ENCODE results near the gene CSRP1. TPM values are rescaled to one million over a fixed set of nuclear protein-coding genes. Genes with fewer than 3 reads are reported as not detected.
A peak's percentile ranks its signal among the peaks of the same experiment; 100 is the strongest.

CSRP1 gene
- total and polyA plus RNA-seq, 3 experiments from 2014 or later, result 65.0 to 67.6 (median 66.9) TPM

- Mint-ChIP-seq H3K36me3 (peaks cover 0 to 6% (median 0%) of the 10 kb centered on the region in 3 donors), H3K9me3 (no peaks in the 10 kb centered on the region), H3K4me1 (peaks cover 35 to 50% (median 46%) of the 10 kb centered on the region in 3 donors), H3K27me3 (no peaks in the 10 kb centered on the region), H3K27ac (peak overlapping the region; percentile 74 to 93 (median 90)), H3K4me3 (peak overlapping the region; percentile 83 to 94 (median 87))
- H3K27ac ChIP-seq (ENCODE audit: low read depth, low read length), result peak overlapping the region; percentile 78
- ChIA-PET POLR2A (interaction anchor here (2.4 kb wide), 1 partner anchor 24 kb away, joined by 14 read pairs; no protein-coding TSS in a partner anchor), CTCF (interaction anchor here (1.2 to 19.3 kb wide), 5 partner anchors 10 to 322 kb away, joined by 3 to 406 read pairs (median 3); no protein-coding TSS in a partner anchor)
- DNase-seq, result no peak
- peak overlapping the region; percentile 76 for H3K4me3 ChIP-seq (ENCODE audit: low read length)
- H3K9me3 ChIP-seq (ENCODE audit: low read length), result no peaks in the 10 kb centered on the region
- no peaks in the 10 kb centered on the region for H3K27me3 ChIP-seq (ENCODE audit: insufficient read depth, low read length, poor library complexity, severe bottlenecking)
- no peaks in the 10 kb centered on the region for H3K36me3 ChIP-seq (ENCODE audit: insufficient read depth, low read length)
- H3K4me1 ChIP-seq (ENCODE audit: insufficient read depth, low read length), result peaks cover 25% of the 10 kb centered on the region
Measured at GRCh38 chr1:201506092-201506491, 831 bp downstream of the CSRP1 start.

DNA sequence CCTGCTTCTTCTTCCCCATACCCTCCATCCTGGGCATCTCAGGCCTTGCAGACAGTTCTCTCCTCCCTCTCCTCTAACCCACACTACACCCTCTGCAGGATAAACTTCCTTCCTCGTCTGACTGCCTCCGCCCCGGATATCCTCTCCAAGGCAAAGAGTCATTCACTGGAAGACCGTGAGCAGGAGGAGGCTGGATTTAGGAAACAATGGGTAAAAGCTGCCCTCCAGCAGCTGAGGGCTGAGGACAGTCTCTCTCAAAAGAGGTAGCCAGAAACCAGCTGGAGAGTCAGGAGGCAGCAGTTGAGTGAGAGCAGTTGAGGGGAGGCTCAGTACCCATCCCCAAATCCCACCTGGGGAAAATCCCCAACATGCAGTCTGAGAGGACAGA lies 1.4 kb downstream of the CSRP1 start:
- no peaks in the 10 kb centered on the region for H3K9me3 Mint-ChIP-seq
- H3K36me3 ChIP-seq (ENCODE audit: insufficient read depth, low read length), result no peaks in the 10 kb centered on the region
- CTCF ChIA-PET, result interaction anchor here (1.8 to 19.3 kb wide), 2 partner anchors 9 to 23 kb away, joined by 7 to 406 read pairs; no protein-coding TSS in a partner anchor
- POLR2A ChIA-PET, result interaction anchor here (2.4 kb wide), 1 partner anchor 24 kb away, joined by 14 read pairs; no protein-coding TSS in a partner anchor
- peaks cover 25% of the 10 kb centered on the region for H3K4me1 ChIP-seq (ENCODE audit: insufficient read depth, low read length)
- DNase-seq, result no peak
- H3K27ac ChIP-seq (ENCODE audit: low read depth, low read length), result no peak overlapping the region
- H3K27ac Mint-ChIP-seq, result peak overlapping the region in 6 of 8 donors; percentile 84 to 93 (median 90)
- no peaks in the 10 kb centered on the region for H3K27me3 Mint-ChIP-seq
- peaks cover 35 to 50% (median 46%) of the 10 kb centered on the region in 3 donors for H3K4me1 Mint-ChIP-seq
- no peak overlapping the region for H3K4me3 ChIP-seq (ENCODE audit: low read length)
- no peaks in the 10 kb centered on the region for H3K9me3 ChIP-seq (ENCODE audit: low read length)
- H3K36me3 Mint-ChIP-seq, result peaks cover 0 to 6% (median 0%) of the 10 kb centered on the region in 3 donors
- peak overlapping the region; percentile 68 to 91 (median 86) for H3K4me3 Mint-ChIP-seq
- H3K27me3 ChIP-seq (ENCODE audit: insufficient read depth, low read length, poor library complexity, severe bottlenecking), result no peaks in the 10 kb centered on the region

GRCh38 chr1:201504799-201505502 lies 2.0 kb downstream of the CSRP1 start:
- POLR2A ChIA-PET, result interaction anchor here (2.4 kb wide), 1 partner anchor 23 kb away, joined by 14 read pairs; no protein-coding TSS in a partner anchor
- no peak overlapping the region for H3K27ac ChIP-seq (ENCODE audit: low read depth, low read length)
- H3K27ac Mint-ChIP-seq, result peak overlapping the region in 5 of 8 donors; percentile 45 to 93 (median 88)
- no peak overlapping the region for H3K4me3 ChIP-seq (ENCODE audit: low read length)
- H3K27me3 Mint-ChIP-seq, result no peaks in the 10 kb centered on the region
- H3K4me1 ChIP-seq (ENCODE audit: insufficient read depth, low read length), result peaks cover 25% of the 10 kb centered on the region
- H3K9me3 ChIP-seq (ENCODE audit: low read length), result no peaks in the 10 kb centered on the region
- peak overlapping the region; percentile 68 to 91 (median 86) for H3K4me3 Mint-ChIP-seq
- no peaks in the 10 kb centered on the region for H3K27me3 ChIP-seq (ENCODE audit: insufficient read depth, low read length, poor library complexity, severe bottlenecking)
- H3K4me1 Mint-ChIP-seq, result peaks cover 35 to 50% (median 46%) of the 10 kb centered on the region in 3 donors
- CTCF ChIA-PET, result interaction anchor here (1.0 to 19.3 kb wide), 4 partner anchors 8 to 69 kb away, joined by 3 to 406 read pairs (median 26); no protein-coding TSS in a partner anchor
- DNase-seq, result no peak
- H3K9me3 Mint-ChIP-seq, result no peaks in the 10 kb centered on the region
- H3K36me3 ChIP-seq (ENCODE audit: insufficient read depth, low read length), result no peaks in the 10 kb centered on the region
- H3K36me3 Mint-ChIP-seq, result peaks cover 0 to 6% (median 0%) of the 10 kb centered on the region in 3 donors

- ChIA-PET CTCF (interaction anchor here (1.0 to 19.3 kb wide), 4 partner anchors 9 to 69 kb away, joined by 3 to 406 read pairs (median 26); no protein-coding TSS in a partner anchor), POLR2A (no interaction called here)
- Mint-ChIP-seq H3K9me3 (no peaks in the 10 kb centered on the region), H3K4me3 (peak overlapping the region in 1 of 7 donors; percentile 44), H3K27ac (peak overlapping the region in 1 of 8 donors; percentile 11), H3K36me3 (peaks cover 0 to 6% (median 0%) of the 10 kb centered on the region in 3 donors), H3K4me1 (peaks cover 32 to 50% (median 43%) of the 10 kb centered on the region in 3 donors), H3K27me3 (peaks cover 0 to 2% of the 10 kb centered on the region in 2 donors)
- DNase-seq, result no peak
- H3K4me1 ChIP-seq (ENCODE audit: insufficient read depth, low read length), result peaks cover 25% of the 10 kb centered on the region
- H3K4me3 ChIP-seq (ENCODE audit: low read length), result no peak overlapping the region
- H3K27ac ChIP-seq (ENCODE audit: low read depth, low read length), result no peak overlapping the region
- no peaks in the 10 kb centered on the region for H3K27me3 ChIP-seq (ENCODE audit: insufficient read depth, low read length, poor library complexity, severe bottlenecking)
- no peaks in the 10 kb centered on the region for H3K36me3 ChIP-seq (ENCODE audit: insufficient read depth, low read length)
- no peaks in the 10 kb centered on the region for H3K9me3 ChIP-seq (ENCODE audit: low read length)
Measured at GRCh38 chr1:201504179-201504631, 2.7 kb downstream of the CSRP1 start.

DNA sequence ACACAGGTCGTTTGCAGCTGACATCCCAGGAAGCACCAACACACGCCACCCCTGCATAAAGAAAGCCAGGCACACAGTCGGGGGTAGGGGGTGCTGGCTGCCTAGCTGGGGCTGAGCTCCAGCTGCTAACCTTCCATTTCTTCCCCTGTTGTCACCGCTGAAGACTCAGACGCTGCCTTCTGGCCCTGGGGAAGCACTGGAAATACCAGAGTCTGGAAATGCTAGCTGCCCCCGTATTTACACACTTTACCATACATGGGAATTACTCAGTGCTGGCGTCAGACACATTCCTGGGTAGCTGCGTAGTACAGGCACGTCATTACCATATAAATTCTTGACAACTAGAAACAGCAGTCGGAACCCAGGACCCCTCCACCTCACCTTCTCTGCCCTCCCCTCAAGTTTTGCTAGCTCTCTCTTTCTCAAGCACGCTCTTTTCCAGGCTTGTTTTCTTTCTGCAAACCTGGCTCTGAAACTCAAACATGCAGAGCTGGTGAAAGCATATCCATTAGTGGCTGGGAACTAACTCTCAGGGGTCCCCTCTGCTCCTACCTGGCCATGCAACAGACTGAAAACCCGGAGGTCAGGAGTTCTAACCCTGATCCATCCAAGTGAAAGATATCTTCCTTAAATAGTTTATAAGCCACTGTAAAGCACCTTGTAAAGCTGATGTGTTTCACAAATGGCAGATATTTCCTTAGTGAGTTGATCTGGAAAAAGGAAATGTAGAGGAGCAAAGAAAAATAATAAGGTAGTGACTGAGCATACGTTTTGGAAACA lies 3.3 kb downstream of the CSRP1 start:
- no peak for DNase-seq
- ChIA-PET POLR2A (no interaction called here), CTCF (interaction anchor here (1.6 to 19.3 kb wide), 3 partner anchors 10 to 21 kb away, joined by 4 to 406 read pairs (median 47); no protein-coding TSS in a partner anchor)
- H3K36me3 ChIP-seq (ENCODE audit: insufficient read depth, low read length), result no peaks in the 10 kb centered on the region
- Mint-ChIP-seq H3K9me3 (no peaks in the 10 kb centered on the region), H3K27ac (peak overlapping the region in 3 of 8 donors; percentile 11 to 27 (median 17)), H3K27me3 (peaks cover 0 to 2% of the 10 kb centered on the region in 2 donors), H3K36me3 (peaks cover 0 to 6% (median 0%) of the 10 kb centered on the region in 3 donors), H3K4me3 (no peak overlapping the region), H3K4me1 (peaks cover 32 to 47% (median 42%) of the 10 kb centered on the region in 3 donors)
- no peak overlapping the region for H3K27ac ChIP-seq (ENCODE audit: low read depth, low read length)
- H3K9me3 ChIP-seq (ENCODE audit: low read length), result no peaks in the 10 kb centered on the region
- H3K27me3 ChIP-seq (ENCODE audit: insufficient read depth, low read length, poor library complexity, severe bottlenecking), result no peaks in the 10 kb centered on the region
- H3K4me3 ChIP-seq (ENCODE audit: low read length), result no peak overlapping the region
- H3K4me1 ChIP-seq (ENCODE audit: insufficient read depth, low read length), result peaks cover 25% of the 10 kb centered on the region

- H3K9me3 Mint-ChIP-seq, result no peaks in the 10 kb centered on the region
Measured at GRCh38 chr1:201502511-201502857, 4.4 kb downstream of the CSRP1 start.

GRCh38 chr1:201501812-201502510 lies 5.0 kb downstream of the CSRP1 start:
- no peak overlapping the region for H3K4me3 ChIP-seq (ENCODE audit: low read length)
- H3K4me1 ChIP-seq (ENCODE audit: insufficient read depth, low read length), result peaks cover 17% of the 10 kb centered on the region
- ChIA-PET POLR2A (no interaction called here), CTCF (interaction anchor here (6.1 to 19.3 kb wide), 2 partner anchors 11 to 19 kb away, joined by 47 to 406 read pairs; no protein-coding TSS in a partner anchor)
- H3K4me3 Mint-ChIP-seq, result no peak overlapping the region
- no peak for DNase-seq
- H3K4me1 Mint-ChIP-seq, result peaks cover 24 to 37% (median 36%) of the 10 kb centered on the region in 3 donors
- H3K27me3 Mint-ChIP-seq, result peaks cover 0 to 2% of the 10 kb centered on the region in 2 donors
- H3K27ac ChIP-seq (ENCODE audit: low read depth, low read length), result no peak overlapping the region
- H3K9me3 Mint-ChIP-seq, result no peaks in the 10 kb centered on the region
- no peaks in the 10 kb centered on the region for H3K9me3 ChIP-seq (ENCODE audit: low read length)
- no peaks in the 10 kb centered on the region for H3K36me3 ChIP-seq (ENCODE audit: insufficient read depth, low read length)
- H3K27me3 ChIP-seq (ENCODE audit: insufficient read depth, low read length, poor library complexity, severe bottlenecking), result no peaks in the 10 kb centered on the region
- H3K36me3 Mint-ChIP-seq, result peaks cover 0 to 11% (median 0%) of the 10 kb centered on the region in 3 donors
- H3K27ac Mint-ChIP-seq, result no peak overlapping the region

More at GRCh38 chr1:201502511-201502857, 4.4 kb downstream of the CSRP1 start:
- no peaks in the 10 kb centered on the region for H3K9me3 ChIP-seq (ENCODE audit: low read length)
- H3K4me3 ChIP-seq (ENCODE audit: low read length), result no peak overlapping the region
- no peaks in the 10 kb centered on the region for H3K36me3 ChIP-seq (ENCODE audit: insufficient read depth, low read length)
- no peaks in the 10 kb centered on the region for H3K27me3 ChIP-seq (ENCODE audit: insufficient read depth, low read length, poor library complexity, severe bottlenecking)
- peak overlapping the region in 2 of 8 donors; percentile 15 to 77 for H3K27ac Mint-ChIP-seq
- H3K4me1 Mint-ChIP-seq, result peaks cover 28 to 41% (median 40%) of the 10 kb centered on the region in 3 donors
- H3K4me1 ChIP-seq (ENCODE audit: insufficient read depth, low read length), result peaks cover 20% of the 10 kb centered on the region
- no peak overlapping the region for H3K4me3 Mint-ChIP-seq
- ChIA-PET CTCF (interaction anchor here (6.1 to 19.3 kb wide), 2 partner anchors 11 to 20 kb away, joined by 47 to 406 read pairs; no protein-coding TSS in a partner anchor), POLR2A (no interaction called here)
- peaks cover 0 to 2% of the 10 kb centered on the region in 2 donors for H3K27me3 Mint-ChIP-seq
- no peak for DNase-seq
- H3K27ac ChIP-seq (ENCODE audit: low read depth, low read length), result no peak overlapping the region
- peaks cover 0 to 12% (median 0%) of the 10 kb centered on the region in 3 donors for H3K36me3 Mint-ChIP-seq
